Measurements from ENCODE around the gene SLC35E2B. TPM values are rescaled to one million over a fixed set of nuclear protein-coding genes. Genes with fewer than 3 reads are reported as not detected.
"Not testable (repeated sequence)": the region's sequence is repeated elsewhere in the genome, so short reads cannot be mapped to it uniquely, and the experiment has no call there.

SLC35E2B gene
- polyA plus RNA-seq, 3 donors: 12.2 to 29.2 (median 17.7) TPM

DNA sequence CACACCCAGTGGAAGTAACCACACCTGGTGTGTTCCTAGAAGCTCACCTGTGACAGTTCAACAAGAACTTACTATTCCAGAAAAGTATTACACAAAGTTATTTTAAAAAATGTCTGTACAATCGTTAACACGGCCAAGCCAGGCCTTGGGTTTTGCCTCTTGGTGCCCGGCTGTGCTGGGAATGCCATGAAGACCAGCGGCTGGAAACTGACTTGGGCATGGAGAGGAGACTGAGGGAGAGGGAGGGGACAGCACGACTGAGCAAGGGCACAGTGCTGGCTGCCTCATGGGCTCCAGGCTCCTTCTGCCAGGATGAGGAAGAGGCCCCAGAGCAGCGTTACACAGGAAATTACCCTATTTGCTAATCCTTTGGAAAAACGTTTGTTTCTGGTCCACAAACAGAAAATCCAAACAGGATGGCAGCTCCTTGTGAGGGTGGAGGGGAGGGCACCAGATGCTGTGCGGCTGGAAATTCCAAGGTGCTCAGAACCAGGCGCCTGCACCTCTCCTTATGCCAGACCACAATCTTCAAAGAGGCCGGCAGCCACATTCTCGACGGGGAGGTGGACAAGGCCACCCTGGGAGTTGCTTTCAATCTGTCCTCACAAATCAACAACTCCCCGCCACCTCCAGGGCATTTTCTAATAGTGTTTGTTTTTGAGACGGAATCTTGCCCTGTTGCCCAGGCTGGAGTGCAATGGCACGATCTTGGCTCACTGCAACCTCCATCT, 29.6 kb downstream of the SLC35E2B start:
- H2AFZ ChIP-seq (ENCODE audit: insufficient read depth, low read depth, low read length, poor library complexity, severe bottlenecking); H3K9me3 ChIP-seq (replicated peaks in 1 of 2; ENCODE audit: control insufficient read depth in 1 of 2, insufficient read depth in 1 of 2, low read length in 2 of 2); H3K79me2 ChIP-seq (ENCODE audit: insufficient read depth, low read length); intact Hi-C loops (cut with micrococcal nuclease); H3K27me3 Mint-ChIP-seq (ENCODE audit: low read depth in 3 of 3); H3K4me3 Mint-ChIP-seq; H3K9ac ChIP-seq (ENCODE audit: insufficient read depth, low read length, poor library complexity, severe bottlenecking); H3K4me1 ChIP-seq (ENCODE audit: control insufficient read depth in 1 of 2, insufficient read depth in 2 of 2, low read length in 2 of 2); H3K27me3 ChIP-seq (ENCODE audit: control insufficient read depth in 2 of 2, insufficient read depth in 2 of 2, low read length in 2 of 2); H3K9me3 Mint-ChIP-seq; DNase-seq; H3K4me3 ChIP-seq (replicated peaks in 1 of 3; ENCODE audit: low read depth in 2 of 3, low read length in 3 of 3); H4K20me1 ChIP-seq (ENCODE audit: insufficient read depth, low read length); H3K4me2 ChIP-seq (replicated peaks; ENCODE audit: extremely low read depth, low read length, poor library complexity, severe bottlenecking): not testable (repeated sequence)
- Histone ChIP-seq H3K27ac (ENCODE audit: low read depth in 1 of 2, low read length in 2 of 2) (peak overlapping the region; percentile 28 to 53), H3K36me3 (replicated peaks in 1 of 2; ENCODE audit: control insufficient read depth in 1 of 2, insufficient read depth in 2 of 2, low read length in 2 of 2) (peaks cover 23 to 28% of the 10 kb centered on the region in 2 donors)
- peaks cover 16% of the 10 kb centered on the region for H3K4me1 Mint-ChIP-seq
- WGBS (ENCODE audit: insufficient coverage): 66% methylated on average over 5 of the region's 15 CpGs
- peak overlapping the region in 4 of 7 donors; percentile 41 to 84 (median 72) for H3K27ac Mint-ChIP-seq
- H3K36me3 Mint-ChIP-seq: peaks cover 15 to 33% of the 10 kb centered on the region in 2 donors

DNA sequence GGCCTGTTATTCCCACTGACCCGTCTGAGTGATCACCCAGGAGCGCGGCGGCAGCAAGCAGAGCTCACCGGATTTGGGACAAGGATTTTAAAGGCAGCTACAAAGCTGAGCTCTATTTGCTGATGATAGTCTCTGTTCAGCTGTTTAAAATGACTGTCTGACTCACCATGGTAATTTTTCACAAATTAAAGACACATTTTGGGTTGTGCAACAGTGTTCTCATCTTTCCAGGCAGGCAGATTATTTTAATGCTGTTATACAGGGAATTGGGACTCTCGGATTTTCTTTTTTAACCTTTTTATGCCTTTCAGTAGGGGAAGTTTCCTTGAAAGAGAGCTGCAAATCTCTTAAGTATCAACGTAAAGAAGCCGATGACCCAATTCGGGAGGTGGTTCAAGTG, 30.2 kb downstream of the SLC35E2B start:
- H3K4me3 Mint-ChIP-seq; intact Hi-C loops (cut with micrococcal nuclease); H3K9ac ChIP-seq (ENCODE audit: insufficient read depth, low read length, poor library complexity, severe bottlenecking); H3K27me3 ChIP-seq (ENCODE audit: control insufficient read depth in 2 of 2, insufficient read depth in 2 of 2, low read length in 2 of 2); H3K9me3 ChIP-seq (replicated peaks in 1 of 2; ENCODE audit: control insufficient read depth in 1 of 2, insufficient read depth in 1 of 2, low read length in 2 of 2); H4K20me1 ChIP-seq (ENCODE audit: insufficient read depth, low read length); H3K9me3 Mint-ChIP-seq; H2AFZ ChIP-seq (ENCODE audit: insufficient read depth, low read depth, low read length, poor library complexity, severe bottlenecking); H3K4me3 ChIP-seq (replicated peaks in 1 of 3; ENCODE audit: low read depth in 2 of 3, low read length in 3 of 3); H3K79me2 ChIP-seq (ENCODE audit: insufficient read depth, low read length); DNase-seq; H3K4me2 ChIP-seq (replicated peaks; ENCODE audit: extremely low read depth, low read length, poor library complexity, severe bottlenecking); H3K27me3 Mint-ChIP-seq (ENCODE audit: low read depth in 3 of 3): not testable (repeated sequence)
- Histone ChIP-seq H3K36me3 (replicated peaks in 1 of 2; ENCODE audit: control insufficient read depth in 1 of 2, insufficient read depth in 2 of 2, low read length in 2 of 2) (peaks cover 20 to 23% of the 10 kb centered on the region in 2 donors), H3K4me1 (ENCODE audit: control insufficient read depth in 1 of 2, insufficient read depth in 2 of 2, low read length in 2 of 2) (peaks cover 9 to 11% of the 10 kb centered on the region in 2 donors), H3K27ac (ENCODE audit: low read depth in 1 of 2, low read length in 2 of 2) (peak overlapping the region in 1 of 2 donors; percentile 53)
- Mint-ChIP-seq H3K4me1 (peaks cover 18% of the 10 kb centered on the region), H3K27ac (peak overlapping the region in 3 of 7 donors; percentile 10 to 84 (median 80)), H3K36me3 (peaks cover 13 to 28% of the 10 kb centered on the region in 2 donors)
- 67% methylated on average over 3 of the region's 9 CpGs for WGBS (ENCODE audit: insufficient coverage)

All from CD14-positive monocyte (primary cell).